COLO668 (cell line): ENCODE measurements around the gene SSR2.
"Not testable (repeated sequence)": the region's sequence is repeated elsewhere in the genome, so short reads cannot be mapped to it uniquely, and the experiment has no call there.

ENCODE experiments used
- DNase-seq: peaks from one replicate; lab custom pipeline; 2025; ENCODE audit not compliant: unreplicated experiment; lab: John Stamatoyannopoulos, UW

SSR2 gene

GRCh38 chr1:155996166-155996565 lies 24.6 kb downstream of the SSR2 start:
- DNase-seq = no peak

DNA sequence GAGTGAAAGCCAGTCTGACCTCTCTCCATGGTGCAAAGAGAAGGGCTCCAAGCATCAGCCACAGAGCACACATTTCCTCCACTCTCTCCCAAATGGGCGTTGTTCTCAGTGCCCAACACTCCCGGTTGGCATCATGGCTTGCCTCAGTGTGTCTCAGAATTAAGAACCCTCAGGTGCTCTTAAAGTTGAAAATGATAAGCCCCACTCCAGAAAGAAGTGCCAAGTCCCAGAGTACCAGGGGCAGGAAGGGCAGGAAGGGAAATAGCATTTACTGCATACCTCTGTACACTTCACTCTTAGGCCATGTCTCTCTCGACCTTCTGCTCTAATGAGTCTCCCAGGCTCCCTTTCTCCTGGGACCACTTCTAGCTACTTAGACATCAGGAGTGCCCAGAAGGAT lies 27.2 kb downstream of the SSR2 start:
- DNase-seq = no peak

DNA sequence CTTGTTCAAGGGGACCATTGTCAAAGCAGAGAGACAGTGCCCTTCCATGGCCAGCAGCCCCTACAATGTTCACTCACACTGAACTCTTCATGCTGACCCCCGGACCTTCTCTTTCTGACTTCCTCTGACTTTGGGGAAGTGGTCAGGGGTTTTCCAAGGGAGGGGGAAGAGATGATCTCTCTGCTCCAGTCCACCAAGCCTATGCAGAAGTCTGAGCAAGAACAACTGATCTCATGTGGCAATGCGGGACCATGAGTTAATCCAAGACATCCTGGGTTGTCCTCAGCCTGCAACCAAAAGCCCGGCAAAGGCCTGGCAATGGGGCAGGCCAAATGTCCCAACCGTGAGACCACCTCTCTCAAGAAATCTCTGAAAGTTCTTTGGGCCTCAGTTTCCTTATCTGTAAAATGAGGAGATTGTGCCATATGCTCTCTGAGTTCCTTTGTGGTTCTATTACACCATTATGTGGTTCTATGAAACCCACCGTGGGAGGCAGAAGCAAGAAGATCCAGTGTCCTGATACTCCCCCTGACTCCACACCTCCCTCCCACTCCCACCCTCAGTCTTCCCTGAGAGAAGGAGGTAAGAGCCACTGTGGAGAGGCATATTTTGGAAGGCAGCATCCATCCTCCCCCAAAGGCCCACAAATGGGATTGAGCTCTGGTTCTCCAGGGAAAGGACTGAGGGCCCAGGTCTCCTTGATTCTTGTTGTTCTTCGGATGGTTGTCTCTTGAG lies 30.6 kb downstream of the SSR2 start:
- DNase-seq = no peak

- DNase-seq = peak; percentile 69
Measured at GRCh38 chr1:155989242-155990004, 31.3 kb downstream of the SSR2 start.

- not testable (repeated sequence) for DNase-seq
Measured at GRCh38 chr1:155984903-155985645, 35.7 kb downstream of the SSR2 start.

GRCh38 chr1:155984341-155984740 lies 36.4 kb downstream of the SSR2 start:
- DNase-seq = peak; percentile 93

- DNase-seq = peak; percentile 49
Measured at GRCh38 chr1:155983191-155984024, 37.3 kb downstream of the SSR2 start.

- no peak for DNase-seq
Measured at GRCh38 chr1:155982106-155982505, 38.6 kb downstream of the SSR2 start.

DNA sequence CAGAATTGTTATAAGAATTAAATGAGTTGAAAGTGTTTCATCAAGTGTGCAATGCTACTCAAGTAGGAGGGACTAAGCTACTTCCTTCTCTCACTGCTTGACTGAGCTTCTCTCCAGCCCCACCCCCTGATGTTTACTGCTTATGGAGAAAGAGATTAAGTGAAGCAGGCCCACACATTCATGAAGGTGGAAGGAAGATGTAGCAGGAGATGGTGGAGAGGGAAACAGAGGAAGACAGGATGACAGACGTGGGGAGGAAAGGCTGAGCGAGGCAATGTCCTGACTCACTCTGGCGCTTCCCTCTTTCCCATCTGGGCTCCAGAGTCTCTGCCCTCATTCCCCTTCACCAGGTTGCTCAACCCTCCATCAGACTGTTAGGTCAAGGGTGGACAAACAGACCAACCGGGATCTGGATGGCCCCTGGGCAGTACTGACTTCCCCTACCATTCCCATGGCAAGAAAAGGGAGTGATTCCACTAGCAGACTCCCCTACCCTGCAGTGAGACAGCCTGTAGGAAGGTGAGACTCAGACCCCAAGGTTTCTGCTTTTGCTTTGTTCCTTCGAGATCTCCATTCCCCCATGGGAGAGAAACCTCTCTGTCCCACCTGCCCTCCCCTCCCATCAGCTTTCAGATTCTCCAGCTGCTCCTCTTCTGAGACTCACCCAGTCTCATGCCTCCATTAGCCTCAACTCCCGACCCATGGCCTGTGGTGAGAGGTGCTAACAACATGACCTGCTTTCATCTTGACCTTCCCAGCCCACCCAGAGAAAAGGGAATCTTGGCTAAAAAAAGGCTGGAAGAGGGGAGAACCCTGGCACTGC lies 39.3 kb downstream of the SSR2 start:
- no peak for DNase-seq

- DNase-seq = no peak
Measured at GRCh38 chr1:155979597-155980343, 41.0 kb downstream of the SSR2 start.

- no peak for DNase-seq
Measured at GRCh38 chr1:155978973-155979429, 41.8 kb downstream of the SSR2 start.

- DNase-seq = peak; percentile 74
Measured at GRCh38 chr1:155978325-155978972, 42.3 kb downstream of the SSR2 start, which contains the start of gene ARHGEF2. Gene ARHGEF2 (minus strand): TSS chr1:155978547. CDS start chr1:155978427, 120 bp downstream.

GRCh38 chr1:155977690-155978324 lies 42.9 kb downstream of the SSR2 start:
- peak; percentile 55 for DNase-seq

- peak; percentile 28 for DNase-seq
Measured at GRCh38 chr1:155976913-155977689, 43.6 kb downstream of the SSR2 start.

- peak; percentile 54 for DNase-seq
Measured at GRCh38 chr1:155976062-155976912, 44.5 kb downstream of the SSR2 start.

GRCh38 chr1:155975375-155976061 lies 45.2 kb downstream of the SSR2 start:
- DNase-seq = no peak
